Upper lobe of left lung (tissue), 4 donors: Measurements from ENCODE around the gene DNAJC12.

Experiments used
- CTCF ChIP-seq, 6 experiments: fragments of 450-650 bp in 4 of 6; fragments of 200-600 bp in 2 of 6; sonication (generic) in 2 of 6; IDR thresholded peaks; one replicate each; pipeline ENCODE4 v1.5.1; 2016 to 2019; ENCODE audit warnings: antibody characterized with exemption in 6 of 6
- POLR2AphosphoS5 ChIP-seq, 2 donors: sonication (generic); formaldehyde crosslinking; IDR thresholded peaks; one replicate each; pipeline ENCODE4 v1.5.1; 2017; ENCODE audit warnings: antibody characterized with exemption in 2 of 2

GRCh38 chr10:67767244-67767643, 70.7 kb downstream of the DNAJC12 start:
- no peak for TF ChIP-seq CTCF (IDR thresholded peaks at IDR 0.05)
- no peak for TF ChIP-seq POLR2AphosphoS5 (IDR thresholded peaks at IDR 0.05)
